Activated CD4-positive, alpha-beta T cell treated with anti-CD3 and anti-CD28 coated beads for 36 hours (primary cell): Measurements from ENCODE around the gene DNAJC24. TPM values are rescaled to one million over a fixed set of nuclear protein-coding genes. Genes with fewer than 3 reads are reported as not detected.

Source experiments
- ATAC-seq: fragments of 200-7000 bp; cut with Tn5 transposase; one replicate; pipeline ENCODE4 v1.10.0; 2021; ENCODE audit warnings: mild to moderate bottlenecking, moderate library complexity
- CTCF ChIA-PET: fragments of 350-600 bp; sonication (Branson Sonifier 250); formaldehyde crosslinking; loops from one replicate; lab custom pipeline; 2021; ENCODE audit warnings: antibody characterized with exemption; lab: Charles Lee
- POLR2A ChIA-PET: fragments of 350-600 bp; sonication (Branson Sonifier 250); formaldehyde crosslinking; loops from one replicate; lab custom pipeline; 2021; ENCODE audit warnings: antibody characterized with exemption, inconsistent platforms; lab: Charles Lee
- DNase-seq: peaks from one replicate; pipeline ENCODE4 v3.0.0-alpha.2; 2020
- H3K27ac Mint-ChIP-seq: one replicate; pipeline ENCODE4 v1.8.0; 2021; ENCODE audit warnings: mixed read lengths
- H3K27me3 Mint-ChIP-seq: one replicate; pipeline ENCODE4 v1.8.0; 2021; ENCODE audit warnings: mixed read lengths
- H3K36me3 Mint-ChIP-seq: one replicate; pipeline ENCODE4 v1.8.0; 2021; ENCODE audit warnings: low read depth, mixed read lengths
- H3K4me1 Mint-ChIP-seq: one replicate; pipeline ENCODE4 v1.8.0; 2021; ENCODE audit warnings: mixed read lengths
- H3K4me3 Mint-ChIP-seq: one replicate; pipeline ENCODE4 v1.8.0; 2021; ENCODE audit warnings: mild to moderate bottlenecking, moderate library complexity, mixed read lengths
- H3K9me3 Mint-ChIP-seq: one replicate; pipeline ENCODE4 v1.8.0; 2021; ENCODE audit warnings: low read depth, mixed read lengths
- intact Hi-C, 2 experiments: fragments of 100-400 bp; cut with DNase I in 1 of 2; cut with micrococcal nuclease in 1 of 2; formaldehyde crosslinking; loops; one replicate each; pipeline versions ENCODE4 v1.14.2 to v1.15.1; 2022 to 2024; cut with DNase I, micrococcal nuclease
- total RNA-seq, 2 experiments: library from RNA; stranded (reverse); gene quantifications; one replicate each; pipeline ENCODE4 v1.2.3, GENCODE V29; 2021

The DNAJC24 gene
- total RNA-seq, 2 experiments from 2014 or later = 15.3 to 26.3 TPM

- intact Hi-C loops = no loop called here
- Mint-ChIP-seq H3K4me1 (no peaks in the 10 kb centered on the region), H3K27me3 (no peaks in the 10 kb centered on the region), H3K4me3 (no peak overlapping the region), H3K36me3 (peaks cover 9% of the 10 kb centered on the region), H3K9me3 (no peaks in the 10 kb centered on the region), H3K27ac (no peak overlapping the region)
- CTCF ChIA-PET = interaction anchor here (0.6 to 1.3 kb wide), 2 partner anchors 10 to 13 kb away, joined by 3 read pairs; no protein-coding TSS in a partner anchor
- DNase-seq (no peak), ATAC-seq (no peak)
- POLR2A ChIA-PET = no interaction called here
Observed at GRCh38 chr11:31417357-31417756, 47.7 kb downstream of the DNAJC24 start.

DNA sequence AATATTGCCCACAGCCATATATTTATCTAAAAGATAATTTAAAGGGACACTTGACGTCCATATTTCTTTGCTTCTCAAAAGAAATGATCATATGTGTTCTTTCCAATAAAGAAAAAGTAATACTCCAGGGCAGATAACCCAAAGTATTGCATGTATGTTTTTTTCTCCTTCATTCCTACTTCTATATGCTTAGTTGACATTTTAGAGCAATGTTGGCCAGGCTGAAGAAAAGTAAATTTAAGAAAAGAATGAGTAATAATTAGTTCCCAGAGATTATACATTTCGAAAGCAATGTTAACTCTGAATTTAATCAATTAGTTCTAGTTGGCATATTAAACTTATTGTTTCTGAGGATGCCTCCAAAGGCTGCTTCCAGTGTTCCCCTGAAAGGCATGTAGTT lies 48.2 kb downstream of the DNAJC24 start:
- no peaks in the 10 kb centered on the region for H3K4me1 Mint-ChIP-seq
- no peak for DNase-seq
- peaks cover 9% of the 10 kb centered on the region for H3K36me3 Mint-ChIP-seq
- ChIA-PET POLR2A (no interaction called here), CTCF (interaction anchor here (0.6 to 1.3 kb wide), 2 partner anchors 11 to 13 kb away, joined by 3 read pairs; no protein-coding TSS in a partner anchor)
- H3K27me3 Mint-ChIP-seq = no peaks in the 10 kb centered on the region
- no peak for ATAC-seq
- no peak overlapping the region for H3K27ac Mint-ChIP-seq
- no peaks in the 10 kb centered on the region for H3K9me3 Mint-ChIP-seq
- H3K4me3 Mint-ChIP-seq = no peak overlapping the region
- intact Hi-C loops = no loop called here

DNA sequence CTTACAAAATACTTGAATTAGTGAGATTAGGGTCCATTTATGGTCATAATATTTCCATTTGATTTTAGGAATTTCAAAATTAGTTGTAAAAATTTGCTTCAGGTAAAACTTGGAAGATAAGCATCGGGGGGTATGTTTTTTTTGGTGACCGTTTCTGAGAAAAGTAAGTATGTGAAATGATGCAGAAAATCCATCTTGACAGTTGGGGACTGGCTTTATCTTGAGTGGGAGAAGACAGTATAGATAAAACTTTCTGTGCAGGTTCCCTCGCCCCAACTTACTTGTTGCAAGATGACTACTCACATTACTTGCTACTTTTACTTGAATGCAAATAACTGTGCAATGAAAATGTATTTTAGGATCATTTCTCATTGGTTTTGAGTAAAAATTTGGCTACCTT lies 49.5 kb downstream of the DNAJC24 start:
- Mint-ChIP-seq H3K27ac (no peak overlapping the region), H3K36me3 (peaks cover 9% of the 10 kb centered on the region), H3K9me3 (no peaks in the 10 kb centered on the region), H3K4me3 (no peak overlapping the region), H3K4me1 (no peaks in the 10 kb centered on the region), H3K27me3 (no peaks in the 10 kb centered on the region)
- ChIA-PET CTCF (no interaction called here), POLR2A (no interaction called here)
- ATAC-seq (no peak), DNase-seq (no peak)
- intact Hi-C loops = no loop called here

DNA sequence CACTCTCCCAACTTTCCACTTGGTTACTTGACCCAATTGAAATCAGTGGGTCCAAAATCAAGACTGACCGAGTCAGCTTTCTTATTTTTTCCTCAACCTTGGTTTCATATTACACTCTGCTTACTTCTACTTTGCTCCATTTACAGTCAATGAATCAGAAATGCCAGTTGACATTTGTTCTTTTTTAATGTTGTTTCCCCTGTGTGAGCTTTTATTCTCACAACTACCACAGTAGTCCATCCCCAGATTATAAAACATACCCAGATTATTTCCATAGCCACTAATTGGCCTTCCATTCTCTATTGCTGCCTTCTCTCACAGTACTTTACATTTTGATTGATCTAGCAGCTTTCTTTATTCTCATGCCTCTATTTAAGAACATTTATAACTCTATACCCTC lies 50.0 kb downstream of the DNAJC24 start:
- H3K9me3 Mint-ChIP-seq = no peaks in the 10 kb centered on the region
- H3K36me3 Mint-ChIP-seq = peaks cover 5% of the 10 kb centered on the region
- CTCF ChIA-PET = no interaction called here
- ATAC-seq (no peak), DNase-seq (no peak)
- intact Hi-C loops = no loop called here
- H3K4me1 Mint-ChIP-seq = no peaks in the 10 kb centered on the region
- no peak overlapping the region for H3K4me3 Mint-ChIP-seq
- POLR2A ChIA-PET = no interaction called here
- H3K27ac Mint-ChIP-seq = no peak overlapping the region
- no peaks in the 10 kb centered on the region for H3K27me3 Mint-ChIP-seq

DNA sequence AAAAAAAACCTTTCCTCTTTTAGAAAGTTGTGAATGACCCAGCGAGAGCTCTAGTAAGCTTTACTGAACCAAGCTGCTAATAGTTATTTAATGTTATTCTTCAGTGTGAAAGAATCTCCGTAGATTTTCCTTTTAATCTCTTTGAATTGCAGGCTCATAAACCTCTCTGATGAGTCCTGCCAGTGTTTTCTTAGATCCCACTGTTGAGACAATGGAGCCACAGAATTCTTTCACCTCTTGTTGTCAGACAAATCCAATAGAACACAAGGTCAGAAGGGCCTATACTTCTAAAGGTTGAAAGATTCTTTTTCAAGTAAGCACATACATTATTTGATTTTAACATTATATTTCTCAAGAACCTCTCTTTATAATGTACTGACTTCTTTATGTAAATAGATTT lies 52.2 kb downstream of the DNAJC24 start:
- no peak overlapping the region for H3K4me3 Mint-ChIP-seq
- peaks cover 1% of the 10 kb centered on the region for H3K36me3 Mint-ChIP-seq
- DNase-seq = no peak

GRCh38 chr11:31422703-31423102 lies 53.0 kb downstream of the DNAJC24 start:
- DNase-seq (no peak), ATAC-seq (no peak)
- intact Hi-C loops = no loop called here
- Mint-ChIP-seq H3K27me3 (no peaks in the 10 kb centered on the region), H3K27ac (no peak overlapping the region), H3K36me3 (peaks cover 6% of the 10 kb centered on the region), H3K4me1 (no peaks in the 10 kb centered on the region), H3K9me3 (no peaks in the 10 kb centered on the region), H3K4me3 (no peak overlapping the region)
- POLR2A ChIA-PET = no interaction called here
- CTCF ChIA-PET = no interaction called here

More for the DNA sequence above, 52.2 kb downstream of the DNAJC24 start:
- Mint-ChIP-seq H3K9me3 (no peaks in the 10 kb centered on the region), H3K27ac (no peak overlapping the region), H3K27me3 (no peaks in the 10 kb centered on the region), H3K4me1 (no peaks in the 10 kb centered on the region)
- intact Hi-C loops = no loop called here
- ChIA-PET POLR2A (no interaction called here), CTCF (no interaction called here)
- ATAC-seq = no peak

- POLR2A ChIA-PET = no interaction called here
- ATAC-seq = no peak
Observed at GRCh38 chr11:31424652-31425051, 55.0 kb downstream of the DNAJC24 start.

DNA sequence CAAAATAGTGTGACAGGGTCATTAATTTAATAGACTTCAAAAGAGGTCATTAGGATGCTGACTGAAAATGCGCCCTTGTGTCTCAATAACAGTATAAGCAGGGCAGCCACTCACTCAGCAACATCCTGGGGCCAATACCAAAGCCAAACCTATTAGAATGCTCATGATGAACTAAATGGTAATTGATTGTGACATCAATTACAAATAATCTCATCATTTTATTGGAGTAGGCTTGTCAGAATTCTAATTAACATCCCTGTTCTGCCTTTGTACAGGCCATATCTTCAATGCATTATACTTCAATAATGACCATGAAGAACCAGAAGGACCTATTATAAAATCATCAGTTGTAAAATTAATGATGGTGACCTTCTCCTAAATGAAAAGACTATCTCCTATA lies 64.2 kb downstream of the DNAJC24 start:
- H3K4me1 Mint-ChIP-seq = peaks cover 11% of the 10 kb centered on the region
- intact Hi-C loops = no loop called here
- no peak for DNase-seq
- ChIA-PET POLR2A (no interaction called here), CTCF (no interaction called here)
- no peak overlapping the region for H3K4me3 Mint-ChIP-seq
- H3K27ac Mint-ChIP-seq = no peak overlapping the region
- ATAC-seq = no peak
- H3K36me3 Mint-ChIP-seq = peaks cover 16% of the 10 kb centered on the region
- H3K27me3 Mint-ChIP-seq = no peaks in the 10 kb centered on the region
- H3K9me3 Mint-ChIP-seq = no peaks in the 10 kb centered on the region

More at GRCh38 chr11:31424652-31425051, 55.0 kb downstream of the DNAJC24 start:
- no peak for DNase-seq
- H3K4me1 Mint-ChIP-seq = no peaks in the 10 kb centered on the region
- H3K27ac Mint-ChIP-seq = no peak overlapping the region
- peaks cover 12% of the 10 kb centered on the region for H3K36me3 Mint-ChIP-seq
- intact Hi-C loops = no loop called here
- CTCF ChIA-PET = no interaction called here
- H3K27me3 Mint-ChIP-seq = no peaks in the 10 kb centered on the region
- no peak overlapping the region for H3K4me3 Mint-ChIP-seq
- no peaks in the 10 kb centered on the region for H3K9me3 Mint-ChIP-seq

GRCh38 chr11:31437742-31438435 lies 68.2 kb downstream of the DNAJC24 start:
- ChIA-PET CTCF (no interaction called here), POLR2A (no interaction called here)
- intact Hi-C loops = no loop called here
- Mint-ChIP-seq H3K27ac (no peak overlapping the region), H3K9me3 (peaks cover 6% of the 10 kb centered on the region), H3K36me3 (peaks cover 3% of the 10 kb centered on the region), H3K4me3 (no peak overlapping the region), H3K27me3 (no peaks in the 10 kb centered on the region), H3K4me1 (peaks cover 11% of the 10 kb centered on the region)
- no peak for DNase-seq
- peak; percentile 19 for ATAC-seq

- no peak overlapping the region for H3K27ac Mint-ChIP-seq
- ChIA-PET POLR2A (no interaction called here), CTCF (no interaction called here)
- ATAC-seq (no peak), DNase-seq (no peak)
- H3K4me3 Mint-ChIP-seq = no peak overlapping the region
- intact Hi-C loops = no loop called here
- H3K4me1 Mint-ChIP-seq = peaks cover 11% of the 10 kb centered on the region
- H3K27me3 Mint-ChIP-seq = no peaks in the 10 kb centered on the region
- H3K36me3 Mint-ChIP-seq = peaks cover 7% of the 10 kb centered on the region
- H3K9me3 Mint-ChIP-seq = peaks cover 6% of the 10 kb centered on the region
Observed at GRCh38 chr11:31441296-31441695, 71.6 kb downstream of the DNAJC24 start.

DNA sequence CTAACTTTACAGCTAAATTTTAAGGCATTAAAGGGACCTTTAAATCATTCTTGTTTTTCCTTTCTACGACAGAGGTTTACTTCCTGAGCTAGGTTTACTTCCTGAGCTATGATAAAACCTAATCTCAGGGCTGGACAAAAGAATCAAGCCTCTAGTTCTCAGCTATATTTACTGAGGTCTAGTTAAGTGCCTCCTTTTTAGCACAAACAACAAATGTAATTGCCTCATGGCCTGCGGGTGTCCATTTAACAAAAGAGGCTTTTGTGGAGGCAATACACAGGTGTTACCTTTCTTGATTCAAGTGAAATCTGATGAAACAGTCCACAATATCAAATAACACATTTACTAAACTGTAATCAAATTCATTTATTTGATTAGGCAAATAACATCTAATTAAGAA lies 72.4 kb downstream of the DNAJC24 start:
- H3K27ac Mint-ChIP-seq = no peak overlapping the region
- ATAC-seq (no peak), DNase-seq (no peak)
- peaks cover 6% of the 10 kb centered on the region for H3K9me3 Mint-ChIP-seq
- ChIA-PET POLR2A (no interaction called here), CTCF (no interaction called here)
- no peaks in the 10 kb centered on the region for H3K27me3 Mint-ChIP-seq
- no peak overlapping the region for H3K4me3 Mint-ChIP-seq
- peaks cover 11% of the 10 kb centered on the region for H3K4me1 Mint-ChIP-seq
- intact Hi-C loops = no loop called here
- peaks cover 9% of the 10 kb centered on the region for H3K36me3 Mint-ChIP-seq

GRCh38 chr11:31443802-31444201 lies 74.1 kb downstream of the DNAJC24 start:
- peaks cover 19% of the 10 kb centered on the region for H3K36me3 Mint-ChIP-seq
- no peak overlapping the region for H3K4me3 Mint-ChIP-seq
- peaks cover 6% of the 10 kb centered on the region for H3K9me3 Mint-ChIP-seq
- intact Hi-C loops = no loop called here
- POLR2A ChIA-PET = no interaction called here
- ATAC-seq = no peak
- no peaks in the 10 kb centered on the region for H3K27me3 Mint-ChIP-seq
- H3K27ac Mint-ChIP-seq = no peak overlapping the region
- DNase-seq = no peak
- H3K4me1 Mint-ChIP-seq = no peaks in the 10 kb centered on the region
- CTCF ChIA-PET = no interaction called here
